Adipocyte (in vitro differentiated cells): ENCODE measurements around the gene SMIM32.

Experiments used
- DNase-seq: peaks from one replicate; pipeline ENCODE4 v3.0.0-alpha.2; 2015; ENCODE audit warnings: low read depth
- H3K27me3 ChIP-seq: replicated peaks from 2 replicates; pipeline ENCODE4 v1.7.0; 2013; ENCODE audit warnings: mild to moderate bottlenecking, low read length, moderate library complexity; ENCODE audit not compliant: control insufficient read depth, insufficient read depth
- H3K36me3 ChIP-seq: 2 replicates; pipeline ENCODE4 v1.7.0; 2013; ENCODE audit warnings: low read length, mild to moderate bottlenecking, moderate library complexity; ENCODE audit not compliant: control insufficient read depth, insufficient read depth, severe bottlenecking
- H3K4me1 ChIP-seq: 2 replicates; pipeline ENCODE4 v1.7.0; 2013; ENCODE audit warnings: mild to moderate bottlenecking, low read length, moderate library complexity; ENCODE audit not compliant: control insufficient read depth, insufficient read depth
- H3K4me3 ChIP-seq: 2 replicates; pipeline ENCODE4 v1.7.0; 2013; ENCODE audit warnings: mild to moderate bottlenecking, low read length, moderate library complexity
- H3K9ac ChIP-seq: 2 replicates; pipeline ENCODE4 v1.7.0; 2013; ENCODE audit warnings: mild to moderate bottlenecking, low read length, moderate library complexity
- H3K9me3 ChIP-seq: 2 replicates; pipeline ENCODE4 v1.7.0; 2013; ENCODE audit warnings: mild to moderate bottlenecking, low read length, moderate library complexity; ENCODE audit not compliant: control insufficient read depth

Gene SMIM32

GRCh38 chr5:136182618-136183017 lies 10.3 kb downstream of the SMIM32 start:
- Histone ChIP-seq H3K4me1 (peaks cover 6% of the 10 kb centered on the region), H3K9me3 (no peaks in the 10 kb centered on the region), H3K36me3 (peaks cover 39% of the 10 kb centered on the region), H3K4me3 (no peak overlapping the region), H3K9ac (no peak overlapping the region), H3K27me3 (no peaks in the 10 kb centered on the region)
- no peak for DNase-seq

GRCh38 chr5:136174021-136174659 lies 18.8 kb downstream of the SMIM32 start:
- Histone ChIP-seq H3K9me3 (no peaks in the 10 kb centered on the region), H3K27me3 (no peaks in the 10 kb centered on the region), H3K36me3 (peaks cover 65% of the 10 kb centered on the region), H3K4me1 (no peaks in the 10 kb centered on the region), H3K9ac (no peak overlapping the region), H3K4me3 (no peak overlapping the region)
- peak; percentile 66 for DNase-seq

DNA sequence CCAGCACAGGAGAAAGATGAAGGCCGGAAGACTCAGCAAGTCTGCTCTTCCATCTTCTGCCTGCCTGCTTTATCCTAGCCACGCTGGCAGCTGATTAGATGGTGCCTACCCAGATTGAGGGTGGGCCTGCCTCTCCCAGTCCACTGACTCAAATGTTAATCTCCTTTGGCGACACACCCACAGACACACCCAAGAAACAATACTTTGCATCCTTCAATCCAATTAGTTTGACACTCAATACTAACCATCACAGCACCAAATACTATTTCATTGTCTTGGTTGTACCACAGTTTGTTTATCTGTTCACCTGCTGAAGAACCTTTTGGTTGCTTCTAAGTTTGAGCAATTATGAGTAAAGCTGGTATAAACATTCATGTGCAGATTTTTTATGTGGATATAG lies 23.7 kb downstream of the SMIM32 start:
- no peaks in the 10 kb centered on the region for H3K4me1 ChIP-seq
- H3K4me3 ChIP-seq = no peak overlapping the region
- H3K9ac ChIP-seq = no peak overlapping the region
- H3K9me3 ChIP-seq = no peaks in the 10 kb centered on the region
- no peak for DNase-seq
- H3K27me3 ChIP-seq = no peaks in the 10 kb centered on the region
- H3K36me3 ChIP-seq = peaks cover 42% of the 10 kb centered on the region

DNA sequence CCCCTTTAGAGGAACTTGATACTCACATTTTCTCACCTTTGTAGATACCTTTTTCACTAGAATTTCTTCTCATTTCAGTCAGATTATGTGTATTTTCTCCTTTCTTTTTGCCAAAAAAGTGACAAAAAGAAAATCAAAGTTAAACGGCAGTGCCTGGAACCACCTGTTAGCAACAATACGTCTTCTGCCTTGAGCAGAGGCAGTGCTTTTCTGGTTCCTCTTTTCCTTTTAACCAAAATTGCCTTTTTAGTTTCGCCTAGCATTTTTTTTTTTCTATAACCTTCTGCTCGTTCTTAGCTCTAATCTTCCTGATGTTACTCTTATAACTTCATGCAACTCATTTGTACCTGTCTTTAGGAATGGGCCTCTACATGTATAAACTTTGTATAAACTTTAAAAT lies 26.1 kb downstream of the SMIM32 start:
- Histone ChIP-seq H3K9me3 (no peaks in the 10 kb centered on the region), H3K9ac (no peak overlapping the region), H3K4me1 (peaks cover 8% of the 10 kb centered on the region), H3K36me3 (peaks cover 37% of the 10 kb centered on the region), H3K27me3 (no peaks in the 10 kb centered on the region), H3K4me3 (no peak overlapping the region)
- DNase-seq = no peak

DNA sequence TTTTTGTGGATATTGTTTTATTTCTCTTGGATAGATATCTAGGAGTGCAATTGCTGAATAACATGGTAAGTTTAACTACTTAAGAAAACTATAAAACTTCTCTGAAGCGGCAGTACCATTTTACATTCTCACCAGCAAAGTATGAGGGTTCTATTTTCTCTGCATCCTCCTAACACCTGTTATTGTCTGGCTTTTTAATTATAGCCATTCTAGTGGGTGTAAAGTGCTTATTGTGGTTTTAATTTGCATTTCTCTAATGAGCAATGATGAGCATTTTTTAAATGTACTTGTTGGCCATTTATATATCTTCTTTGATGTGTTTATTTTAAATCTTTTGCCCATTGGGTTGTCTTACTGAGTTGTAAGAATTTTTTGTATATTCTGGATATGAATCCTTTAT lies 28.7 kb downstream of the SMIM32 start:
- no peak overlapping the region for H3K4me3 ChIP-seq
- DNase-seq = no peak
- no peaks in the 10 kb centered on the region for H3K27me3 ChIP-seq
- no peaks in the 10 kb centered on the region for H3K9me3 ChIP-seq
- peaks cover 38% of the 10 kb centered on the region for H3K36me3 ChIP-seq
- H3K9ac ChIP-seq = no peak overlapping the region
- peaks cover 16% of the 10 kb centered on the region for H3K4me1 ChIP-seq

GRCh38 chr5:136162008-136162407 lies 31.0 kb downstream of the SMIM32 start:
- Histone ChIP-seq H3K9ac (no peak overlapping the region), H3K36me3 (peaks cover 36% of the 10 kb centered on the region), H3K27me3 (no peaks in the 10 kb centered on the region), H3K4me3 (no peak overlapping the region), H3K9me3 (no peaks in the 10 kb centered on the region), H3K4me1 (peaks cover 20% of the 10 kb centered on the region)
- no peak for DNase-seq

GRCh38 chr5:136159457-136159856 lies 33.5 kb downstream of the SMIM32 start:
- peaks cover 59% of the 10 kb centered on the region for H3K36me3 ChIP-seq
- DNase-seq = peak; percentile 59
- peaks cover 26% of the 10 kb centered on the region for H3K4me1 ChIP-seq
- no peaks in the 10 kb centered on the region for H3K27me3 ChIP-seq
- H3K4me3 ChIP-seq = peak overlapping the region; percentile 21
- no peaks in the 10 kb centered on the region for H3K9me3 ChIP-seq
- no peak overlapping the region for H3K9ac ChIP-seq

GRCh38 chr5:136157514-136157913 lies 35.4 kb downstream of the SMIM32 start:
- DNase-seq = no peak
- no peak overlapping the region for H3K4me3 ChIP-seq
- no peak overlapping the region for H3K9ac ChIP-seq
- H3K27me3 ChIP-seq = no peaks in the 10 kb centered on the region
- H3K36me3 ChIP-seq = peaks cover 65% of the 10 kb centered on the region
- H3K9me3 ChIP-seq = no peaks in the 10 kb centered on the region
- peaks cover 22% of the 10 kb centered on the region for H3K4me1 ChIP-seq

DNA sequence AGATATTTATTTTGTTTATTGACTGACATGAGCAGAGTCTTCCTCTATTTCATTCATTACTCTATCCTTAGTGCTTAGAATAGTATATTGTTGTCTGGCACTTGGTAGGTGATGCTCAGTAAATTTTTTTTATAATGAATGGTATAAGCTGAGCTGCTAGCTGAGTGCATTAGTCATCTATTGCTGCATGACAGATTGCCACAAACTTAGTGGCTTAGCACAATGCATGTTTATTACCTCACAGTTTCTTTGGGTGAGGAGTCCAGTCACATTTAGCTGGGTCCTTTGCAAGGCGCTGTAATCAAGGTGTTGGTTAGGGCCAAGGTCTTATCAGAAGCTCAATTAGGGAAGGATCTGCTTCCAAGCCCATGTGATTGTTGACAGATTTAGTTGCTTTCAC lies 37.2 kb downstream of the SMIM32 start:
- no peaks in the 10 kb centered on the region for H3K9me3 ChIP-seq
- DNase-seq = no peak
- H3K4me1 ChIP-seq = peaks cover 18% of the 10 kb centered on the region
- peaks cover 58% of the 10 kb centered on the region for H3K36me3 ChIP-seq
- H3K27me3 ChIP-seq = no peaks in the 10 kb centered on the region
- H3K4me3 ChIP-seq = no peak overlapping the region
- H3K9ac ChIP-seq = no peak overlapping the region

DNA sequence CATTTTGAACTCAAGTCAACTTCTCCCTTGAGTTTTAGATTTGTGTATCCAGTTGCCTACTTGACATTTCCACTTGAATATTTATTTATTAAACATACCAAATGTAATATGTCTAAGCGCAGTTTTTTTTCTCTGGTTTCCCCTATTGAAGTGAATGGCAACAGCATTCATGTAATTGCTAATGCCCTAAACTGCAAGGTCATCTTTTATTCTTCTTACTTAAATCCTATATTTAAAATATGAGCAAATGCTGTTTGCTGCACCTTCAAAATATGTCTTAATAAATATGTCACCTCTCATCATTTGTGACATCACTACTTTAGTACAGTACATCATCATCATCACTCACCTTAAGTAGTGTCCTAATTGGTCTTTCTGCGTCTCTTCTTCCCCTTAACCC lies 37.9 kb downstream of the SMIM32 start:
- Histone ChIP-seq H3K27me3 (no peaks in the 10 kb centered on the region), H3K9me3 (no peaks in the 10 kb centered on the region), H3K4me1 (peaks cover 20% of the 10 kb centered on the region), H3K9ac (no peak overlapping the region), H3K4me3 (no peak overlapping the region), H3K36me3 (peaks cover 57% of the 10 kb centered on the region)
- no peak for DNase-seq

- no peaks in the 10 kb centered on the region for H3K27me3 ChIP-seq
- no peak overlapping the region for H3K9ac ChIP-seq
- peaks cover 16% of the 10 kb centered on the region for H3K4me1 ChIP-seq
- no peak for DNase-seq
- H3K4me3 ChIP-seq = no peak overlapping the region
- H3K9me3 ChIP-seq = no peaks in the 10 kb centered on the region
- H3K36me3 ChIP-seq = peaks cover 57% of the 10 kb centered on the region
These were observed 39.3 kb downstream of the SMIM32 start for GRCh38 chr5:136153581-136154236.

DNA sequence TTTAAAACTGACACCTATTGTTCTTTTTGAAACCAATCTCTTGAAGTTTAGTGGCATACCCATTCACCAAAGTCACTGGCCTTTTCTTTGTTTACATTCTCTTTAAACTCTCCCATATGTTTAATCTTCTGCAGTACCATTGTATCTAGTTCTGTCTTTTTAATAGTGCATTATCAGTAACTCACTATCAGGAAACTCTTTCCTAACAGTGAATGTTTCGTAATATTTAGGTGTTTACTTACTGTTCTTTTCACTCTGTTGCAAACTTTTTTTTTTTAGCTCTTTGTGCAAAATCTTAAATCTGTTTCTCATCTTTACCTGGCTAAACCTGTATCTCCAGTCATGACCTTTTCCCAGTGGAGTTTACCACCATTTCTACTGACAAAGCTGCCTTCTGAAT lies 43.1 kb downstream of the SMIM32 start:
- Histone ChIP-seq H3K4me1 (peaks cover 14% of the 10 kb centered on the region), H3K4me3 (no peak overlapping the region), H3K9me3 (no peaks in the 10 kb centered on the region), H3K36me3 (peaks cover 29% of the 10 kb centered on the region), H3K9ac (no peak overlapping the region), H3K27me3 (no peaks in the 10 kb centered on the region)
- no peak for DNase-seq
